ENCODE results near the gene DAZ1.
"Not testable (repeated sequence)": the region's sequence is repeated elsewhere in the genome, so short reads cannot be mapped to it uniquely, and the experiment has no call there.

Gene DAZ1

GRCh38 chrY:23198908-23199307, at the start of gene DAZ1:
DAZ1 (minus strand) TSS chrY:23199008; CDS start chrY:23198800, 208 bp downstream.
- DNase-seq, result not testable (repeated sequence)

- DNase-seq, result not testable (repeated sequence)
Measured at GRCh38 chrY:23219233-23219632, 20.4 kb upstream of the DAZ1 start, which contains the start of gene DAZ2. DAZ2 (plus strand) TSS chrY:23219533; CDS start chrY:23219741, 208 bp downstream.

GRCh38 chrY:23210681-23211080, 11.9 kb upstream of the DAZ1 start:
- not testable (repeated sequence) for DNase-seq

GRCh38 chrY:23209802-23210495, 11.1 kb upstream of the DAZ1 start:
- DNase-seq, result not testable (repeated sequence)

- DNase-seq, result not testable (repeated sequence)
Measured at GRCh38 chrY:23207455-23207854, 8.6 kb upstream of the DAZ1 start.
